ENCODE measurements around the gene CAMKK2.
"Not testable (repeated sequence)": the region's sequence is repeated elsewhere in the genome, so short reads cannot be mapped to it uniquely, and the experiment has no call there.

CAMKK2 gene

GRCh38 chr12:121232163-121232562 lies 64.3 kb downstream of the CAMKK2 start:
- H3K4me3 ChIP-seq (ENCODE audit: severe bottlenecking) = no peak overlapping the region

GRCh38 chr12:121230538-121230907 lies 66.0 kb downstream of the CAMKK2 start:
- H3K4me1 ChIP-seq (ENCODE audit: insufficient read depth, poor library complexity, severe bottlenecking) = peaks cover 17% of the 10 kb centered on the region
- peak; percentile 59 for TF ChIP-seq CTCF (IDR thresholded peaks at IDR 0.05; ENCODE audit: poor library complexity, severe bottlenecking)
- H3K9me3 ChIP-seq (ENCODE audit: severe bottlenecking) = no peaks in the 10 kb centered on the region
- ATAC-seq (ENCODE audit: low read depth) = no peak
- DNase-seq (ENCODE audit: low spot score) = no peak
- peak overlapping the region; percentile 63 for H3K27ac ChIP-seq (ENCODE audit: poor library complexity, severe bottlenecking)
- no peak overlapping the region for H3K4me3 ChIP-seq (ENCODE audit: severe bottlenecking)
- H3K36me3 ChIP-seq (ENCODE audit: low read depth) = no peaks in the 10 kb centered on the region
- H3K27me3 ChIP-seq (ENCODE audit: insufficient read depth, poor library complexity, severe bottlenecking) = no peaks in the 10 kb centered on the region

More at GRCh38 chr12:121232163-121232562, 64.3 kb downstream of the CAMKK2 start:
- Histone ChIP-seq H3K27ac (ENCODE audit: poor library complexity, severe bottlenecking) (no peak overlapping the region), H3K36me3 (ENCODE audit: low read depth) (no peaks in the 10 kb centered on the region), H3K9me3 (ENCODE audit: severe bottlenecking) (no peaks in the 10 kb centered on the region), H3K4me1 (ENCODE audit: insufficient read depth, poor library complexity, severe bottlenecking) (peaks cover 17% of the 10 kb centered on the region), H3K27me3 (ENCODE audit: insufficient read depth, poor library complexity, severe bottlenecking) (no peaks in the 10 kb centered on the region)
- no peak for TF ChIP-seq CTCF (IDR thresholded peaks at IDR 0.05; ENCODE audit: poor library complexity, severe bottlenecking)
- DNase-seq (ENCODE audit: low spot score) (no peak), ATAC-seq (ENCODE audit: low read depth) (no peak)

GRCh38 chr12:121229826-121230537 lies 66.5 kb downstream of the CAMKK2 start:
- H3K4me3 ChIP-seq (ENCODE audit: severe bottlenecking); H3K9me3 ChIP-seq (ENCODE audit: severe bottlenecking); DNase-seq (ENCODE audit: low spot score); H3K27me3 ChIP-seq (ENCODE audit: insufficient read depth, poor library complexity, severe bottlenecking); H3K36me3 ChIP-seq (ENCODE audit: low read depth): not testable (repeated sequence)
- ATAC-seq (ENCODE audit: low read depth) = peak; percentile 70
- H3K4me1 ChIP-seq (ENCODE audit: insufficient read depth, poor library complexity, severe bottlenecking) = peaks cover 17% of the 10 kb centered on the region
- peak; percentile 89 for TF ChIP-seq CTCF (IDR thresholded peaks at IDR 0.05; ENCODE audit: poor library complexity, severe bottlenecking)
- H3K27ac ChIP-seq (ENCODE audit: poor library complexity, severe bottlenecking) = peak overlapping the region; percentile 63

GRCh38 chr12:121228919-121229665 lies 67.4 kb downstream of the CAMKK2 start:
- ATAC-seq (ENCODE audit: low read depth) = no peak
- H3K9me3 ChIP-seq (ENCODE audit: severe bottlenecking) = no peaks in the 10 kb centered on the region
- no peak for DNase-seq (ENCODE audit: low spot score)
- no peaks in the 10 kb centered on the region for H3K27me3 ChIP-seq (ENCODE audit: insufficient read depth, poor library complexity, severe bottlenecking)
- peak overlapping the region; percentile 63 for H3K27ac ChIP-seq (ENCODE audit: poor library complexity, severe bottlenecking)
- H3K4me1 ChIP-seq (ENCODE audit: insufficient read depth, poor library complexity, severe bottlenecking) = peaks cover 17% of the 10 kb centered on the region
- TF ChIP-seq CTCF (IDR thresholded peaks at IDR 0.05; ENCODE audit: poor library complexity, severe bottlenecking) = no peak
- H3K36me3 ChIP-seq (ENCODE audit: low read depth) = no peaks in the 10 kb centered on the region
- H3K4me3 ChIP-seq (ENCODE audit: severe bottlenecking) = no peak overlapping the region

- Histone ChIP-seq H3K4me1 (ENCODE audit: insufficient read depth, poor library complexity, severe bottlenecking) (peaks cover 17% of the 10 kb centered on the region), H3K4me3 (ENCODE audit: severe bottlenecking) (no peak overlapping the region), H3K27ac (ENCODE audit: poor library complexity, severe bottlenecking) (no peak overlapping the region), H3K9me3 (ENCODE audit: severe bottlenecking) (no peaks in the 10 kb centered on the region), H3K36me3 (ENCODE audit: low read depth) (no peaks in the 10 kb centered on the region), H3K27me3 (ENCODE audit: insufficient read depth, poor library complexity, severe bottlenecking) (no peaks in the 10 kb centered on the region)
- TF ChIP-seq CTCF (IDR thresholded peaks at IDR 0.05; ENCODE audit: poor library complexity, severe bottlenecking) = no peak
- ATAC-seq (ENCODE audit: low read depth) (peak; percentile 49), DNase-seq (ENCODE audit: low spot score) (no peak)
Measured at GRCh38 chr12:121227294-121227693, 69.2 kb downstream of the CAMKK2 start.

- not testable (repeated sequence) for H3K4me3 ChIP-seq (ENCODE audit: severe bottlenecking); H3K9me3 ChIP-seq (ENCODE audit: severe bottlenecking); H3K27ac ChIP-seq (ENCODE audit: poor library complexity, severe bottlenecking); H3K36me3 ChIP-seq (ENCODE audit: low read depth); ATAC-seq (ENCODE audit: low read depth); H3K27me3 ChIP-seq (ENCODE audit: insufficient read depth, poor library complexity, severe bottlenecking); DNase-seq (ENCODE audit: low spot score)
- H3K4me1 ChIP-seq (ENCODE audit: insufficient read depth, poor library complexity, severe bottlenecking) = peaks cover 17% of the 10 kb centered on the region
Measured at GRCh38 chr12:121226871-121227270, 69.6 kb downstream of the CAMKK2 start.

Data from RWPE2 (cell line).